ENCODE results near the gene CDH16.
A peak's percentile ranks its signal among the peaks of the same experiment; 100 is the strongest.

The CDH16 gene

DNA sequence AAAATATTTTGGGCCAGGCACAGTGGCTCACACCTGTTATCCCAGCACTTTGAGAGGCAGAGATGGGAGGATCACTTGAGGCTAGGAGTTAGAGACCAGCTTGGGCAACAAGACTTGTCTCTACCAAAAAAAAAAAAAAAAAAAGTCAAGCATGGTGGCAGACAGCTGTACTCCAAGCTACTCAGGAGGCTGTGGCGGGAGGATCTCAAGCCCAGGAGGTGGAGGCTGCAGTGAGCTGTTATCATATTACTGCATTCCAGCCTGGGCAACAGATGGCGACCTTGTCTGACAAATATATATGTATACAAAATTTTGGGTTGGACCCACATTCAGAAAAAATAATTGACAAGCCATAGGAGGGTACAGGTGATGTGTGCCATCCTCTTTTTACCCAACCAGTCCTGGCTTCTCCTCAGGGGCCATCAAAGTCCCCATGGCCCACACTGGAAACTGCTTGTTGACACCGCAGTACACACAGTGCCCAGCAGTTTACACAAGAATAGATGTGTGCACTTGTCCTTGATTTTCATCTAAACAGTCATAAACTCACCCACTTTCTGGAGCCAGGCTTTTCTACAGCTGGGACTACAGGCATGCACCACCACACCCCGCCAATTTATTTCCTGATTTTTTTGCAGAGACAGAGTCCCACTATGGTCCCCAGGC, 18.3 kb upstream of the CDH16 start:
- peak overlapping the region; percentile 20; the same call in 1 of the 2 replicates for H3K27ac ChIP-seq

GRCh38 chr16:66936462-66936861, 17.8 kb upstream of the CDH16 start:
- no peak for TF ChIP-seq CTCF (conservative IDR thresholded peaks at IDR 0.05)
- H3K27ac ChIP-seq = no peak overlapping the region; the same call in 1 of the 2 replicates

More for the DNA sequence above, 18.3 kb upstream of the CDH16 start:
- no peak for TF ChIP-seq CTCF (conservative IDR thresholded peaks at IDR 0.05)

- TF ChIP-seq CTCF (conservative IDR thresholded peaks at IDR 0.05) = no peak
- peak within 1 kb of the TSS; percentile 78 for H3K27ac ChIP-seq
Observed at GRCh38 chr16:66935314-66936011, 16.8 kb upstream of the CDH16 start, which contains the start of gene CES2. Gene CES2 (plus strand): TSS chr16:66935516. CDS start chr16:66935636, 120 bp downstream.

GRCh38 chr16:66934839-66935313, 16.2 kb upstream of the CDH16 start:
- peak overlapping the region; percentile 78 for H3K27ac ChIP-seq

- H3K27ac ChIP-seq = peak within 1 kb of the TSS; percentile 78
- no peak for TF ChIP-seq CTCF (conservative IDR thresholded peaks at IDR 0.05)
Observed at GRCh38 chr16:66934138-66934838, 15.6 kb upstream of the CDH16 start, which contains the start of gene CIAO2B. Gene CIAO2B (minus strand): TSS chr16:66934402. CDS start chr16:66934364, 38 bp downstream.

GRCh38 chr16:66933776-66934137, 15.1 kb upstream of the CDH16 start:
- TF ChIP-seq CTCF (conservative IDR thresholded peaks at IDR 0.05) = no peak
- peak overlapping the region; percentile 78 for H3K27ac ChIP-seq

DNA sequence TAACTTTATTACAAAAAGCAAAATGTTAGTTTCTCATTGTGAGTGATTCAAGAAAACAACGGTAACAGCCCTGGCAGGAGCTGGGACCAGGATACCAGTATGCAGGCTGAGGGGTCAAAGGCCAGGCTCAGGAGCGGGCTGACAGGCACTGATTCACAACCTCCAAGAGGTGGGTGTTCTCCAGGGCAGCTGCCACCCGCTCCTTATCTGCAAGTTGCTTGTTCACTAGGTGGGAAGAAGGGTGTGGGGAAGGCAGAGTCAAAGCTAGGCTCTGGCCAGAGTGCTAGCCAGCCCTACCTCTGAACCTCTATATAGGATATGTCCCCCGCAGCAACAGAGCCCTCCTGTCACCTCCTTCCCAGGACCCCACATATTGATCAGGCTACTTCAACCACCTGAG, 13.4 kb upstream of the CDH16 start:
- no peak for TF ChIP-seq CTCF (conservative IDR thresholded peaks at IDR 0.05)
- H3K27ac ChIP-seq = no peak overlapping the region

Data from VCaP (cell line).